T-helper 1 cell treated with Interleukin-12 subunit alpha and Interleukin-12 subunit beta and Interleukin-4 antibody, amounts not matched to agents 30 μg/mL and 1 μg/mL, for 36 hours (primary cell): Measurements from ENCODE around the gene LAMC2.

ENCODE experiments used
- H3K27ac Mint-ChIP-seq: one replicate; pipeline ENCODE4 v1.8.0; 2021; ENCODE audit warnings: mild to moderate bottlenecking, mixed read lengths
- H3K27me3 Mint-ChIP-seq: one replicate; pipeline ENCODE4 v1.8.0; 2021; ENCODE audit warnings: low read depth, mixed read lengths
- H3K36me3 Mint-ChIP-seq: one replicate; pipeline ENCODE4 v1.8.0; 2021; ENCODE audit warnings: low read depth, mixed read lengths
- H3K4me1 Mint-ChIP-seq: one replicate; pipeline ENCODE4 v1.8.0; 2021; ENCODE audit warnings: low read depth, mixed read lengths
- H3K4me3 Mint-ChIP-seq: one replicate; pipeline ENCODE4 v1.8.0; 2021; ENCODE audit warnings: mild to moderate bottlenecking, moderate library complexity, mixed read lengths
- H3K9me3 Mint-ChIP-seq: one replicate; pipeline ENCODE4 v1.8.0; 2021; ENCODE audit warnings: mixed read lengths

Gene LAMC2

DNA sequence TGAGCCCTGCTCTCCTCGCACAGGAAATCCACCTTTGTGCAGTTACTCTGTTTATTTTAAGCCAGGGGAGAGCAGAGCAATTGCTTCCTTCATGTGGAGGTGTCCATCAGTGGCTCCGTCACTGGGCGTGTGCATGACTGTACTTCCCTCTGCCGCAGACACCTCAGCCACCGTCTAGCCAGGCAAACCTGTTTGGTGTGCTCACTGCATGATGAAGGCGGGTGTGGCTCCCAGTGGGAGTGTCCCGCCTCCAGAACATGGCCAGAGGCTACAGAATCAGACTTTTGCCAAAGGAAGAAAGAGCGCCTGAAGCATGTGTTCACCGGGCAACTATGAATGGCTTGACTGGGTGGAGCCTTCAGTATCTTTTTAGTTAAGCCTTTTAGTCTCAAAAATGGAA, 26.1 kb upstream of the LAMC2 start:
- H3K36me3 Mint-ChIP-seq = no peaks in the 10 kb centered on the region
- H3K4me3 Mint-ChIP-seq = no peak overlapping the region
- H3K27ac Mint-ChIP-seq = no peak overlapping the region
- no peaks in the 10 kb centered on the region for H3K9me3 Mint-ChIP-seq
- H3K27me3 Mint-ChIP-seq = peaks cover 8% of the 10 kb centered on the region
- H3K4me1 Mint-ChIP-seq = no peaks in the 10 kb centered on the region

DNA sequence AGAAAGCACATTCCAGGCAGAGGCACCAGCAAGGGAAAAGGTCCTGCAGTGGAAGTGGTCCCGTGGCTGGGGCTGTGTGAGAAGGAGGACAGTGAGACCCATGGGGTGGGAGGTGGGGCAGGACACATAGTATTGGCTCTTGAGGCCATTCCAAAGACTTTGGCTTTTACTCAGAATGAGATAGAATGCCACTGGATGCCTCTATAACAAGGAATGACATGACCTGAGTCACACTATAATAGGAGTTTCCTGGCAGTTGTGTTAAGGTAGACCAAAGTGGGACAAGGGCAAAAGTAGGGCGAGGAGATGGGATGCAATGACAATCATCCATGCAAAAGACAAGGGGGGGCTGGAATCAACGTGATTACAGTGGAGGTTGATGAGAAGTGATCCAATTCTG, 24.7 kb upstream of the LAMC2 start:
- no peaks in the 10 kb centered on the region for H3K36me3 Mint-ChIP-seq
- peaks cover 3% of the 10 kb centered on the region for H3K27me3 Mint-ChIP-seq
- H3K4me3 Mint-ChIP-seq = no peak overlapping the region
- H3K27ac Mint-ChIP-seq = no peak overlapping the region
- H3K4me1 Mint-ChIP-seq = no peaks in the 10 kb centered on the region
- H3K9me3 Mint-ChIP-seq = no peaks in the 10 kb centered on the region

GRCh38 chr1:183163316-183163715, 22.7 kb upstream of the LAMC2 start:
- Mint-ChIP-seq H3K4me1 (no peaks in the 10 kb centered on the region), H3K4me3 (no peak overlapping the region), H3K27ac (no peak overlapping the region), H3K36me3 (no peaks in the 10 kb centered on the region), H3K27me3 (peaks cover 3% of the 10 kb centered on the region), H3K9me3 (no peaks in the 10 kb centered on the region)

- Mint-ChIP-seq H3K4me1 (no peaks in the 10 kb centered on the region), H3K27me3 (peaks cover 4% of the 10 kb centered on the region)
Measured at GRCh38 chr1:183164340-183164739, 21.7 kb upstream of the LAMC2 start.

GRCh38 chr1:183164963-183165362, 21.1 kb upstream of the LAMC2 start:
- Mint-ChIP-seq H3K36me3 (no peaks in the 10 kb centered on the region), H3K4me1 (no peaks in the 10 kb centered on the region), H3K9me3 (no peaks in the 10 kb centered on the region), H3K4me3 (no peak overlapping the region), H3K27me3 (peaks cover 5% of the 10 kb centered on the region), H3K27ac (no peak overlapping the region)

More at GRCh38 chr1:183164340-183164739, 21.7 kb upstream of the LAMC2 start:
- no peak overlapping the region for H3K4me3 Mint-ChIP-seq
- no peak overlapping the region for H3K27ac Mint-ChIP-seq
- no peaks in the 10 kb centered on the region for H3K36me3 Mint-ChIP-seq
- H3K9me3 Mint-ChIP-seq = no peaks in the 10 kb centered on the region

DNA sequence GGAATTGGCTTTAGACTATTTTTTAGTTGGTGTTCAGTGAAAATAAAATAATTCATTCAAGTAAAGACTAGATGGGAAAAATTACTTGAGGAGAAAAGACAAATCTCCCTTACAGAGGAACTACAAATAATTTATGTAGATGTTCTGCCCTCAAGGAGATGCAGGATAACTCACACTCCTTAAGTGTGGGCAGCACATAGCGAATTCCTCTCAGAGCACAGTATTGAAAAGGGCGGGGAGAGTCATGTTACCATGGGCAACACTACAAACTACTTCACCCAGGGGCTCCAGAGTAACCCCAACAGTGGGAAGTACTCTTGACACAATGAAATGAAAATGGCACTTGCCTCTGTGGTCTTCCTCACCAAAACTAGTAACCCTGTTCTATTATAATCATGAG, 20.6 kb upstream of the LAMC2 start:
- Mint-ChIP-seq H3K4me3 (no peak overlapping the region), H3K27me3 (peaks cover 8% of the 10 kb centered on the region), H3K36me3 (no peaks in the 10 kb centered on the region), H3K27ac (no peak overlapping the region), H3K4me1 (no peaks in the 10 kb centered on the region), H3K9me3 (no peaks in the 10 kb centered on the region)

DNA sequence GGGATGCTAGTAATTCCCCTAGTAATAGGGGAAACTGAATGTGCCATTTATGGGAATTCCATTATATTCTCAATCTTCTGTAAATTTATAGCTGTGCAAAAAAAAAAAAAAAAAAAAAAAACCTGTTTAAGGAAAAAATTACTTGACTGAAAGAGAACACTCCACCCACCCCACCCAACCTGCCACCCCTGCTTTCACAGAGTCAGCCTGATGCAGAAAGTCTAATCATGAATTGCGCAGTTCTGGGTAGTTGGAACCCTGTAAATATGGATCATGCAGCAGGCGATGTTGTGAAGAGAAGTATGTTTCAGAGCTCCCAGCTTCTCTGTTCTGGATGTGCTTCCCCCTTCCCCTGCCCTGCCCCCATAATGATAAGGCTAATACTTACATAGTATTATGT, 19.6 kb upstream of the LAMC2 start:
- no peaks in the 10 kb centered on the region for H3K9me3 Mint-ChIP-seq
- H3K4me3 Mint-ChIP-seq = no peak overlapping the region
- H3K36me3 Mint-ChIP-seq = no peaks in the 10 kb centered on the region
- H3K27ac Mint-ChIP-seq = no peak overlapping the region
- peaks cover 9% of the 10 kb centered on the region for H3K27me3 Mint-ChIP-seq
- H3K4me1 Mint-ChIP-seq = no peaks in the 10 kb centered on the region

- Mint-ChIP-seq H3K27me3 (peaks cover 14% of the 10 kb centered on the region), H3K4me3 (no peak overlapping the region), H3K4me1 (no peaks in the 10 kb centered on the region), H3K27ac (no peak overlapping the region), H3K9me3 (no peaks in the 10 kb centered on the region), H3K36me3 (no peaks in the 10 kb centered on the region)
Measured at GRCh38 chr1:183167676-183168075, 18.4 kb upstream of the LAMC2 start.

GRCh38 chr1:183168308-183168707, 17.8 kb upstream of the LAMC2 start:
- Mint-ChIP-seq H3K27ac (no peak overlapping the region), H3K9me3 (no peaks in the 10 kb centered on the region), H3K4me1 (no peaks in the 10 kb centered on the region), H3K27me3 (peaks cover 14% of the 10 kb centered on the region), H3K36me3 (no peaks in the 10 kb centered on the region), H3K4me3 (no peak overlapping the region)

DNA sequence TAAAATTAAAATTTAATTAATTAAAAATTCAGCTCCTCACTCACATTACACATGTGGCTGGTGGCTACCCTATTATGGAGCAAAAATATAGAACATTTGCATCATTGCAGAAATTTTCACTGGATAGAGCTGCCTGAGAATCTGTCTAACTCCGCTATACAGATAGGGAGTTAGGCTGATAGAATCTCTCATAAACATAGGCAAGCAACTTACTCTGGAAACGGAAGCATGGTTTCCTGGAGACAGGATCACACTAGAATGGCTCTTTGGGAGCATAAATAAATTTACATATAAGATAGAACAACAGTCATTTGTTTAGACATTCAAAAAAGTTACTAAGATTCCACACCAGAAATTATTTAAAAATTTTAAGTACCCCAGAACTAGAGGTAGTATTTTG, 12.2 kb upstream of the LAMC2 start:
- peaks cover 24% of the 10 kb centered on the region for H3K27me3 Mint-ChIP-seq
- H3K27ac Mint-ChIP-seq = no peak overlapping the region
- H3K36me3 Mint-ChIP-seq = peaks cover 2% of the 10 kb centered on the region
- no peak overlapping the region for H3K4me3 Mint-ChIP-seq
- no peaks in the 10 kb centered on the region for H3K4me1 Mint-ChIP-seq
- H3K9me3 Mint-ChIP-seq = no peaks in the 10 kb centered on the region

DNA sequence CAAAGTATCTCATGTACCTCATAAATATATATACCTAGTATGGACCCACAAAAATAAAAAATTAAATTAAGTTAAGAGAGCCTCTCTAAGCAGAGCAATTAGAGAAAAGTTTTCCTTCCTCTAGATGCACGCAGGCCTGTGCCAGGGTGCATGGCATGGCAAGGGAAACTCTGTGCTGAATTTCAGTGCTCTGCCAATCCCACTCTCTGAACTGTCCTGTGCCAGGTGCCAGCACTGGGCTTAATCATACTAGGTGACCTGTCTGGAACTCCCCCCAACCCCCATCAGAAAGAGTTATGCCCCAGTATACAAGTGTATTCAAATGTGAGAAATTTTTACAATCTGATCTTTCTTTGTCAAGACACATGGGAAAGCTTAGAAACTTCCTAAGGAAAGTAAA, 10.4 kb upstream of the LAMC2 start:
- Mint-ChIP-seq H3K27me3 (peaks cover 20% of the 10 kb centered on the region), H3K4me1 (peaks cover 6% of the 10 kb centered on the region), H3K36me3 (peaks cover 2% of the 10 kb centered on the region), H3K27ac (no peak overlapping the region), H3K4me3 (no peak overlapping the region), H3K9me3 (no peaks in the 10 kb centered on the region)

GRCh38 chr1:183178545-183178944, 7.5 kb upstream of the LAMC2 start:
- Mint-ChIP-seq H3K36me3 (peaks cover 3% of the 10 kb centered on the region), H3K9me3 (no peaks in the 10 kb centered on the region), H3K4me3 (no peak overlapping the region), H3K4me1 (peaks cover 11% of the 10 kb centered on the region), H3K27me3 (peaks cover 15% of the 10 kb centered on the region), H3K27ac (no peak overlapping the region)

DNA sequence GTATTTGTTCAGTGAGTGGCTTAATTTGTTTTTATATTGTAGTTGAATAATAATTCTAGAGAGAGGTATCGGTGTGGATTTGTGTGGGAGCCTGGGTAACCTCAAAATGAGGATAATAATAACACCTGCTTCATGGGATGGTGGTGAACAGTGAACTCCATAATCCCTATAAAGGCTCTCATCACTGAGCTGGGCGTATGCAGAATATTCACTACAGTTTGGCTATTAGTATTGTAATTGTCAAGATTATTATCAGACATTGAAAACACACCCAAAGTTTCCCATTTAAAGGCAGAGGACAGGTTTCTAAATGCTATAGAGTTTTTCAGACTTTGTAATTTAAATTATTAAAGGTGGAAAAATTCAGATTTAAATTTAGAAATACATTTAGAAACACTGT, 7.0 kb upstream of the LAMC2 start:
- no peak overlapping the region for H3K4me3 Mint-ChIP-seq
- no peaks in the 10 kb centered on the region for H3K9me3 Mint-ChIP-seq
- peaks cover 15% of the 10 kb centered on the region for H3K27me3 Mint-ChIP-seq
- peaks cover 11% of the 10 kb centered on the region for H3K4me1 Mint-ChIP-seq
- H3K27ac Mint-ChIP-seq = no peak overlapping the region
- peaks cover 3% of the 10 kb centered on the region for H3K36me3 Mint-ChIP-seq

- no peaks in the 10 kb centered on the region for H3K9me3 Mint-ChIP-seq
- H3K4me1 Mint-ChIP-seq = peaks cover 11% of the 10 kb centered on the region
- H3K27ac Mint-ChIP-seq = peak overlapping the region; percentile 76
- peaks cover 5% of the 10 kb centered on the region for H3K27me3 Mint-ChIP-seq
- peak overlapping the region; percentile 23 for H3K4me3 Mint-ChIP-seq
- H3K36me3 Mint-ChIP-seq = peaks cover 1% of the 10 kb centered on the region
Measured at GRCh38 chr1:183180218-183180617, 5.8 kb upstream of the LAMC2 start.

DNA sequence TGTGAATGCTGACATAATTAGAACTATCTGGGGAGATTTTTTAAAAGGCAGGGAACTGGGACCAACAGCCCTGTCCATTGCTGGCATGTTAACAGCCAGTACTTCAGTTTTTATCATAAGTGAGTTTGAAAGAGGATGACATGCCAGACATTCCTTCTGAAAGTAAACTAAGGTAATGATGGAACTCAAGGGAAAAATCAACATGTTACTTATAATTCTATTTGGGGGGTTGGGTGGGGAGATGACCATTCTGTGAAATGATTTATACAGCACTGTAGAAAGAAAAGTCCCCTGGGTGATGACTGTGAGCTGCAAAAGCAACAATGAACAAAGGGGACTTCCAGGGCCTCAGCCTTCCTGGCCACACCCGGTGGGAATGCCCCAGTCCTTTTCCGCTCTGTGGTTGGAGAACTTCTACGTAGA, 5.4 kb upstream of the LAMC2 start:
- no peaks in the 10 kb centered on the region for H3K9me3 Mint-ChIP-seq
- H3K36me3 Mint-ChIP-seq = peaks cover 1% of the 10 kb centered on the region
- peak overlapping the region; percentile 28 for H3K4me3 Mint-ChIP-seq
- H3K27me3 Mint-ChIP-seq = peaks cover 6% of the 10 kb centered on the region
- H3K27ac Mint-ChIP-seq = peak overlapping the region; percentile 76
- H3K4me1 Mint-ChIP-seq = peaks cover 11% of the 10 kb centered on the region

GRCh38 chr1:183186841-183187240, 777 bp downstream of the LAMC2 start:
- Mint-ChIP-seq H3K4me3 (no peak overlapping the region), H3K36me3 (no peaks in the 10 kb centered on the region), H3K27me3 (peaks cover 44% of the 10 kb centered on the region)

More at GRCh38 chr1:183186841-183187240, 777 bp downstream of the LAMC2 start:
- Mint-ChIP-seq H3K9me3 (no peaks in the 10 kb centered on the region), H3K4me1 (peaks cover 2% of the 10 kb centered on the region), H3K27ac (no peak overlapping the region)
